Skeletal muscle cell (primary cell): ENCODE results near the gene SLC2A13.

Source experiments
- DNase-seq: peaks from one replicate; pipeline ENCODE4 v3.0.0-alpha.2; 2010; ENCODE audit warnings: low read depth
- H3K4me3 ChIP-seq: 2 replicates; pipeline ENCODE4 v1.5.1; 2011; ENCODE audit warnings: low read depth, mild to moderate bottlenecking, control low read depth, low read length, moderate library complexity

Gene SLC2A13

DNA sequence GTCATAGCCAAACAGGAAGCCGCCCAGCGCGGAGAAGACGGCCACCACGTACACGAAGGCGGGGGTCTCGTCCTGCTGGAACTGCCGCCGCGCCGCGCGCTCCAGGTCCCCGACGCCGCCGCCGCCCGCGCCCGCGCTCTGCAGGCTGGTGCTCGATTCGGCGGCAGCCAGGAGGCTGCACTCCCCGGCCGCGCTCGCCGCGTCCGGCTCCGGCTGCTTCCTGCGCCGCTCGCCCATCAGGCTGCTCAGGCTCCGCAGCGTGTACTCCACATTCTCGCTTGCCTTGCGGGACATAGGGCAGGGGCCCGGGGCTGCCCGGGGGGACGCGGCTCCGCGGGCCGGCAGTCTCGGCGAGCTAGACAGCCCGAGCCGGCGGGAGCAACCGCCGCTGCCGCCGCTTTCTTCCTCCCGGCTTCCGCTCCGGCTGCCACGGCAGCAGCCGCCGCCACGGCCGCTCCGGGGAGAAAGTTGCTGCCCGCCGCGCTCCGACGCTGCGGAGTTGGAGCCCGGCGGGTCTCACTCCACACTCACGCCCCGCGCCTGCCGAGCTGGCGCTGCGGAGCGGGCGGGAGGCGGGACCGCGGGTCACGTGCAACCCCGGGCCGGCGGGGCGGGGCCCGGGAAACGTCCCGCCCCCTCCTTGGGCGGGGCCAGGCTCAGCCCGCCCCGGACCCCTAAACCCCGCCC is at the start of gene SLC2A13:
TSS of gene SLC2A13 (minus strand) at position 567 of the 687 bp plus-strand sequence. CDS start at position 294, 273 bp downstream.
- DNase-seq: peak; percentile 31
- H3K4me3 ChIP-seq: peak within 1 kb of the TSS; percentile 68

- H3K4me3 ChIP-seq: no peak overlapping the region
- no peak for DNase-seq
Measured at GRCh38 chr12:40154381-40154780, 48.5 kb upstream of the SLC2A13 start.

- H3K4me3 ChIP-seq: no peak overlapping the region
Measured at GRCh38 chr12:40153432-40153831, 47.6 kb upstream of the SLC2A13 start.

DNA sequence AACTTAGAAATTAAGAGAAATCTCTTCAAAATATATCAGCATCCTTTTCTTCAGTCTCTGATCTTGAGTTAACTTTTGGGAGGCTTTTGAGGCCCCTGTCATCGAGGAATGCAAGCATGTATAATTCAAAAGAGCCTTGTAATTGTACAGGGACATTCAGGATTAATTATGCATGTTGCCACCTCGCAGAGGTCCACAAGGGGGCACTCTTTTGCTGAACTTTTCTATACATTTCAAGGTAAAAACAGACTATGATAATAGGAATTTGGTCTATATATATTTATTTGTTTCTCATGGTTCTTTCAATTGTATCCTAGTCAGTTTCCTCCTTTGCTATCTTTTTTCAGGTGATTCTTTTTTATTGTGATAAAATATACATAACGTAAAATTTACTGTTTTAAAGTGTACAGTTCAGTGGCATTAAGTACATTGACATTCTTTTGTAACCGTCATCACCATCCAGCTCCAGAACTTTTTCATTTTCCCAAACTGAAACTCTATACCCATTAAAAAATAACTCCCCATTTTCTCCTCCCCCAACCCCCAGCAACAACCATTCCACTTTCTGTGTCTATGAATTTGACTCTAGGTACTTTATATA is 47.0 kb upstream of the SLC2A13 start:
- no peak for DNase-seq
- H3K4me3 ChIP-seq: no peak overlapping the region

More at GRCh38 chr12:40153432-40153831, 47.6 kb upstream of the SLC2A13 start:
- no peak for DNase-seq

- DNase-seq: no peak
- no peak overlapping the region for H3K4me3 ChIP-seq
Measured at GRCh38 chr12:40149673-40150260, 43.9 kb upstream of the SLC2A13 start.

GRCh38 chr12:40146800-40147797 is 41.2 kb upstream of the SLC2A13 start:
- no peak overlapping the region for H3K4me3 ChIP-seq
- DNase-seq: no peak

DNA sequence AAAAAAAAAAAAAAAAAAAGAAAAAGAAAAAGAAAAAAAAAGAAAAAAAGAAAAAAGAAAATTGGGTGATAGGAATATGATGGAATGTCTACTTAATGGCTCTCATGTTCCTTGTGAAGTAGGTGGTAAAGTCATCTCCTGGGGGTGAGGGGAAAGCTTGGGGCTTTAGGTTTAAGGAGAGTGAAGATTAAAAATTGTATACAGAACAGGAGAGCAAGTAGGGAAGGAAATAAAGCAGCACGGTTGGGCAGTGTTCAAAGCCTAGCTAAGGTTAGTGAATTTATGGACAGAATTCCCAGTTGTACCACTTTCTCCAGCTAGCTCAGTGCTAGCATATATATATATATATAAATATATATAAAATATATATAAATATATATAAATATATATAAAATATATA is 40.0 kb upstream of the SLC2A13 start:
- H3K4me3 ChIP-seq: no peak overlapping the region
- DNase-seq: no peak

- no peak for DNase-seq
- H3K4me3 ChIP-seq: no peak overlapping the region
Measured at GRCh38 chr12:40144023-40144422, 38.1 kb upstream of the SLC2A13 start.

DNA sequence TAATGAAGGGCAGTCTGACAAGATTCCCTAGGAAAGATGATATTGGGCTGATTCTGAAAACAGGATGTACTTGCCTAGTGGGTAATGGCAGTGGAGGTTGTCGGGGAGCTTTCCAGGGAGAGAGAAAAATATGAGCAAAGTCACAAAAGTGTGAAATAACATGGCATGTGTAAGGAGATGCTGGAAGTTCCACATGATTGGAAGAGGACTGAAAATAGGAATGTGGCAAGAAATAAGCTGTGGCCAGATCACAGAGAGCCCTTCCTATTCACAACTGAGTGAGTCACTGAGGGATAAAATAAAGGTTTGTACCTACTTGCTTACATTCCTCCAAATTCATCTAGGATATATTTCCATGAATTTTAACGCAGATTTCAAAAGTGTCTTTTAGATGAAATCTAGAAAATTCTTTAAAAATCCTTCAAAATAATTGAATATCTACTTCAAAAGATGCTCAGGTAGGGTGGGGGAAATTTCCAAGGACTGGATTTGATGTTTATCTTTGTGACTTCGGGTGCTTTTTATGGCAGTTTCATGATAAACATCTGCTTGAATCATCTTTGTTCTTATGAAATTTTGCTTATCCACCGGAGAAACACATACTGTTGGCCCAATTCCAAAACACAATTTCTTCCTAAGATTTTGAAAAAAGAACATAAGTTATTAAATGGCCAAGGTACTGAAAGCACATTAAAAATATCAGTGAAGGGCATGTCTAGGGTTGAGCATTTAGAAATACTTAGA is 36.3 kb upstream of the SLC2A13 start:
- no peak overlapping the region for H3K4me3 ChIP-seq
- DNase-seq: no peak

GRCh38 chr12:40138526-40138925 is 32.6 kb upstream of the SLC2A13 start:
- no peak for DNase-seq
- H3K4me3 ChIP-seq: no peak overlapping the region

GRCh38 chr12:40137252-40137651 is 31.4 kb upstream of the SLC2A13 start:
- no peak overlapping the region for H3K4me3 ChIP-seq
- DNase-seq: no peak

- DNase-seq: no peak
- no peak overlapping the region for H3K4me3 ChIP-seq
Measured at GRCh38 chr12:40127408-40127807, 21.5 kb upstream of the SLC2A13 start.

- DNase-seq: no peak
- H3K4me3 ChIP-seq: no peak overlapping the region
Measured at GRCh38 chr12:40123496-40123895, 17.6 kb upstream of the SLC2A13 start.

DNA sequence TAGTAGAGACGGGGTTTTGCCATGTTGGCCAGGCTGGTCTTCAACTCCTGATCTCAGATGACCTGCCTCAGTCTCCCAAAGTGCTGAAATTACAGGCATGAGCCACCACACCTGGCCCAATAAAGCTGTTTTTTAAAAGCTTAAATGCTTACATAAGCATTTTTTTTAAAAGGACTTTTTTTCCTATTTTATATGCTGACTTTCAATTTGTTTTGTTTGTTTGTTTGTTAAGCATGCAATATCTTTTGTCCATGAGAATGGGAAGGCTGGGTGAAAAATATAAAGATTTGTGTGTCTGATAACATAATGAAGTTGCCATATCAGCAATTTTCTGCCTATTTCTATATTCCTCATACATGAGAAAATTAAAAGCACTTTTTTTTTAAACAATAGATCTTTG is 17.0 kb upstream of the SLC2A13 start:
- DNase-seq: no peak
- H3K4me3 ChIP-seq: no peak overlapping the region

- no peak overlapping the region for H3K4me3 ChIP-seq
- DNase-seq: no peak
Measured at GRCh38 chr12:40117818-40118217, 11.9 kb upstream of the SLC2A13 start.

- no peak for DNase-seq
- H3K4me3 ChIP-seq: no peak overlapping the region
Measured at GRCh38 chr12:40110586-40110985, 4.7 kb upstream of the SLC2A13 start.

DNA sequence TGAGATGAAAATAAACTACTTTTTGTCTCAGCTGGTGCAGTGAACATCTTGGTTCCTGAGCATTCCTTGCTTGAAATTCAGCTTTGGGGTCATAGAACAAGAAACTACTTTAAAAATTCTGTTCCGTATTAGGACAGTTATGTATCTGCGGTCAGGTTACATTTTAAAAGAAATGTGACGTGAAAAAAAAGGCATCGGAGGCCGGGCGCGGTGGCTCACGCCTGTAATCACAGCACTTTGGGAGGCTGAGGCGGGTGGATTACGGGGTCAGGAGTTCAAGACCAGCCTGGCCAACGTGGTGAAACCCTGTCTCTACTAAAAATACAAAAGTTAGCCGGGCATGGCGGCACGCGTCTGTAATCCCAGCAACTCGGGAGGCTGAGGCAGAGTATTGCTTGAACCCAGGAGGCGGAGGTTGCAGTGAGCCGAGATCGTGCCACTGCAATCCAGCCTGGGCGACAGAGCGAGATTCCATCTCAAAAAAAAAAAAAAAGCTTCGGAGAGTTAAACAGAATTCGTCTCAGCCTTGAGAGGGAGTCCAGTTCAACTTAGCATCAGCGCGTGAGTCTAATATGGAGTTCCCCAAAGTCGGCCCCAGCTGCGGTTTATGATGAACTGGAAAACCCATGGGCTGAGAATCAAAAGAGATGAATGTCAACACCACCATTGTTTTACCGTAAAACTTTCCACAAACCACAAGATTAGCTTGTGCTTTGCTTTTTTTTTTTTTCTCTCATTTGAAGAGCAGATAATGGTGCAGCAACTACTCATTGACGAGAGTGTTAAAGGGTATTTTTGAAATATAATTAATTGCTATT is 2.1 kb upstream of the SLC2A13 start:
- H3K4me3 ChIP-seq: no peak overlapping the region
- DNase-seq: no peak

GRCh38 chr12:40107098-40107802 is 1.4 kb upstream of the SLC2A13 start:
- peak overlapping the region; percentile 13 for H3K4me3 ChIP-seq
- DNase-seq: peak; percentile 28
